ENCODE measurements around the gene RNF169. TPM values are rescaled to one million over a fixed set of nuclear protein-coding genes. Genes with fewer than 3 reads are reported as not detected.

The RNF169 gene
- total and polyA plus RNA-seq, 2 of the 13 experiments (the other 11 are each of a cell fraction or from before 2014, with no cell fraction given) = 5.3 to 14.2 TPM

DNA sequence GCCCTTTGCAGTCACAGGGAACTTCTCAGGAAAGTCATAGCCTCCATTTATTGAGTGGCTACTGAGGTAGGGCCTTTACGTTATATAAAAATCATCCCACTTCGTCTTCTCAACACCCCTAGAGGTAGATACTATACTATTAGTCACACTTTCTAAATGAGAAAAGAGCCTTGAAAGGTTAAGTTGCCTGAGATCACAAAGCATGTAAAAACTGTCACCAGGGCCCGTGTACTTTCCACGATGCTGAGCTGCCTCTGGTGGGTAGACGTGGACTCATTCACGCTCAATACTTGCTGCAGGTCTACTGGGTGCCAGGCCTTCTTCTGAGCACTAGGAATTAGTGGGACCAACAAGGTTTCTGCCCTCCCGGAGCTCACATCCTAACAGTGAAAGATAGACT lies 33.7 kb upstream of the RNF169 start:
- ChIA-PET CTCF (ENCODE audit: low intra/inter-chr PET ratio, low total read pairs) (no interaction called here), POLR2A (no interaction called here)
- no peak overlapping the region for H2AFZ ChIP-seq (ENCODE audit: low read length)
- H3K79me2 ChIP-seq (ENCODE audit: insufficient read depth, low read length) = no peaks in the 10 kb centered on the region
- TF ChIP-seq, protein P1, sequence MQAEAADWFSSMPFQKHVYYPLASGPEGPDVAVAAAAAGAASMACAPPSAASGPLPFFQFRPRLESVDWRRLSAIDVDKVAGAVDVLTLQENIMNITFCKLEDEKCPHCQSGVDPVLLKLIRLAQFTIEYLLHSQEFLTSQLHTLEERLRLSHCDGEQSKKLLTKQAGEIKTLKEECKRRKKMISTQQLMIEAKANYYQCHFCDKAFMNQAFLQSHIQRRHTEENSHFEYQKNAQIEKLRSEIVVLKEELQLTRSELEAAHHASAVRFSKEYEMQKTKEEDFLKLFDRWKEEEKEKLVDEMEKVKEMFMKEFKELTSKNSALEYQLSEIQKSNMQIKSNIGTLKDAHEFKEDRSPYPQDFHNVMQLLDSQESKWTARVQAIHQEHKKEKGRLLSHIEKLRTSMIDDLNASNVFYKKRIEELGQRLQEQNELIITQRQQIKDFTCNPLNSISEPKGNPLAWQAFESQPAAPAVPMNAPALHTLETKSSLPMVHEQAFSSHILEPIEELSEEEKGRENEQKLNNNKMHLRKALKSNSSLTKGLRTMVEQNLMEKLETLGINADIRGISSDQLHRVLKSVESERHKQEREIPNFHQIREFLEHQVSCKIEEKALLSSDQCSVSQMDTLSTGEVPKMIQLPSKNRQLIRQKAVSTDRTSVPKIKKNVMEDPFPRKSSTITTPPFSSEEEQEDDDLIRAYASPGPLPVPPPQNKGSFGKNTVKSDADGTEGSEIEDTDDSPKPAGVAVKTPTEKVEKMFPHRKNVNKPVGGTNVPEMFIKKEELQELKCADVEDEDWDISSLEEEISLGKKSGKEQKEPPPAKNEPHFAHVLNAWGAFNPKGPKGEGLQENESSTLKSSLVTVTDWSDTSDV (CRISPR knock-in tag; IDR thresholded peaks at IDR 0.05) = no peak
- DNase-seq (ENCODE audit: low spot score) (no peak), FAIRE-seq (no peak), ATAC-seq (no peak)
- H3K27me3 ChIP-seq (ENCODE audit: control insufficient read depth in 1 of 2, insufficient read depth in 2 of 2, low read length in 2 of 2) = peaks cover 4 to 53% of the 10 kb centered on the region in 2 experiments
- H3K9ac ChIP-seq (ENCODE audit: insufficient read depth, low read depth, low read length) = no peak overlapping the region
- H3K36me3 ChIP-seq (replicated peaks in 1 of 2; ENCODE audit: control insufficient read depth in 1 of 2, insufficient read depth in 2 of 2, low read length in 2 of 2) = no peaks in the 10 kb centered on the region
- in situ Hi-C loops (cut with HindIII; ENCODE audit: extremely low pct_ligation_motif_present, low pct_unique_long_range_greater_than_20kb) (no loop called here), intact Hi-C loops (cut with micrococcal nuclease; ENCODE audit: unreplicated experiment) (no loop called here)
- no peak overlapping the region for H3K4me3 ChIP-seq (replicated peaks in 1 of 3; ENCODE audit: insufficient read depth in 1 of 3, low read depth in 2 of 3, low read length in 3 of 3)
- H4K20me1 ChIP-seq (ENCODE audit: insufficient read depth, low read length) = no peaks in the 10 kb centered on the region
- no TSS peak for BruUV-seq (replicated peaks)
- no peak overlapping the region for H3K4me2 ChIP-seq (ENCODE audit: low read depth, low read length)
- H3K9me3 ChIP-seq (ENCODE audit: low read length) = no peaks in the 10 kb centered on the region
- H3K27ac ChIP-seq (ENCODE audit: extremely low read length, insufficient read depth, low read length) = no peak overlapping the region
- peaks cover 14% of the 10 kb centered on the region; the same call in 1 of the 2 replicates for H3K4me1 ChIP-seq (ENCODE audit: insufficient read depth, low read length)
- 68% methylated on average over 6 of the region's 7 CpGs for WGBS (ENCODE audit: low lambda C conversion rate)

DNA sequence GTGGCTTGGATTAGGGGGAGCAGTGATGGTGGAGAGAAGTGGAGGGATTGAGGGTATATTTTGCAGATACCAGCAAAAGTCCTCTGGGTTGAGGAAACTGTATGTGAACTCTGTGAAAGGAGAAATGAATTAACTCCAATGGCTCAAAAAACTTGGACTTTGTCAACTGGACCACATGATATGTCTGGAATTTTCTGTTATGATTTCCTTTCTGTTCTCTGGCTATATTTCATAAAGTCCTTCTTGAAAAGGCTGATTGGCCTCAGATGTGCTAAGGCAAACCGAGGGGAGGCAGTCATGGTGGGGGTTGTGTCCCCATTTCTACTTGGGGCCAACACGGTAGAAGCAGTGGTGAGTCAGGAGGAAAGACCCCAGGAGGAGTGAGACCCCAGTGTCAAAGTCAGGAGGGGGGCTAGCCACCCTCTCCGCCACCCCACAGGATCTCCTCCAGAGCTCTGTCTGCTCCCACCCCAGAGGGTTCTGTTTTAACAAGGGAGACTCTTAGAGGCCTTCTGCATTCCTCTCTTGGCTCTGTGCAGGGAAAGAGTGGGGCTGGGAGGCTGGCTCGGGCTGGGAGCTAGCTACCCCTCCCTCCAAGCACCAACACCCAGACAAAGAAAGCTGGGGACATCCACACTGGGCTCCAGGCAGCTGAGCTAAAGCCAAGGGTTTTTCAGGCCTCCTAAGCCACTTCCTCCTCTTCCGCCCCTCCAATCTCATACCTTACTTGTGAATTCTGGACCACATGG lies 31.3 kb upstream of the RNF169 start:
- BruUV-seq (replicated peaks) = no TSS peak

More for the DNA sequence above, 31.3 kb upstream of the RNF169 start:
- FAIRE-seq (no peak), DNase-seq (ENCODE audit: low spot score) (no peak), ATAC-seq (no peak)
- H2AFZ ChIP-seq (ENCODE audit: low read length) = no peak overlapping the region
- intact Hi-C loops (cut with micrococcal nuclease; ENCODE audit: unreplicated experiment) = no loop called here
- H3K4me1 ChIP-seq (ENCODE audit: insufficient read depth, low read length) = no peaks in the 10 kb centered on the region
- no peaks in the 10 kb centered on the region for H3K79me2 ChIP-seq (ENCODE audit: insufficient read depth, low read length)
- H3K36me3 ChIP-seq (replicated peaks in 1 of 2; ENCODE audit: control insufficient read depth in 1 of 2, insufficient read depth in 2 of 2, low read length in 2 of 2) = no peaks in the 10 kb centered on the region
- 47% methylated on average over 3 of the region's 5 CpGs for WGBS (ENCODE audit: low lambda C conversion rate)
- H3K9ac ChIP-seq (ENCODE audit: insufficient read depth, low read depth, low read length) = no peak overlapping the region
- no peak overlapping the region for H3K4me3 ChIP-seq (replicated peaks in 1 of 3; ENCODE audit: insufficient read depth in 1 of 3, low read depth in 2 of 3, low read length in 3 of 3)
- peaks cover 7 to 63% of the 10 kb centered on the region in 2 experiments for H3K27me3 ChIP-seq (ENCODE audit: control insufficient read depth in 1 of 2, insufficient read depth in 2 of 2, low read length in 2 of 2)
- no peak overlapping the region for H3K4me2 ChIP-seq (ENCODE audit: low read depth, low read length)
- POLR2A ChIA-PET = no interaction called here
- H3K27ac ChIP-seq (ENCODE audit: extremely low read length, insufficient read depth, low read length) = no peak overlapping the region
- no peaks in the 10 kb centered on the region for H3K9me3 ChIP-seq (ENCODE audit: low read length)
- no peak for TF ChIP-seq TBP (CRISPR knock-in tag; IDR thresholded peaks at IDR 0.05)
- CTCF ChIA-PET (ENCODE audit: low intra/inter-chr PET ratio, low total read pairs) = no interaction called here
- H4K20me1 ChIP-seq (ENCODE audit: insufficient read depth, low read length) = no peaks in the 10 kb centered on the region
- in situ Hi-C loops (cut with HindIII; ENCODE audit: extremely low pct_ligation_motif_present, low pct_unique_long_range_greater_than_20kb) = no loop called here

Data from HepG2 (cell line).